Measurements from ENCODE around the gene NRIP3. TPM values are rescaled to one million over a fixed set of nuclear protein-coding genes. Genes with fewer than 3 reads are reported as not detected.
A peak's percentile ranks its signal among the peaks of the same experiment; 100 is the strongest.

NRIP3 gene
- total RNA-seq (1 to 10 TPM in 6 of 10 donors, under 1 TPM in 4; 0.32 to 1.9 (median 1.1) TPM), polyA plus RNA-seq (under 1 TPM in 1 of 2 donors, not detected in 1; 0.13 TPM)
- long read RNA-seq, donor 1 = 0 reads
- long read RNA-seq, donor 2, partial matches to known transcripts = 0 of 1 reads
- long read RNA-seq, donor 2, other reads (novel, unspliced or antisense) = 0 of 1 reads
- long read RNA-seq, donor 3, transcript NRIP3-201 (7 exons, 3,809 nt) = major isoform, 6 of 6 reads
- long read RNA-seq, donor 3, partial matches to known transcripts = 0 of 6 reads
- long read RNA-seq, donor 3, other reads (novel, unspliced or antisense) = 0 of 6 reads

DNA sequence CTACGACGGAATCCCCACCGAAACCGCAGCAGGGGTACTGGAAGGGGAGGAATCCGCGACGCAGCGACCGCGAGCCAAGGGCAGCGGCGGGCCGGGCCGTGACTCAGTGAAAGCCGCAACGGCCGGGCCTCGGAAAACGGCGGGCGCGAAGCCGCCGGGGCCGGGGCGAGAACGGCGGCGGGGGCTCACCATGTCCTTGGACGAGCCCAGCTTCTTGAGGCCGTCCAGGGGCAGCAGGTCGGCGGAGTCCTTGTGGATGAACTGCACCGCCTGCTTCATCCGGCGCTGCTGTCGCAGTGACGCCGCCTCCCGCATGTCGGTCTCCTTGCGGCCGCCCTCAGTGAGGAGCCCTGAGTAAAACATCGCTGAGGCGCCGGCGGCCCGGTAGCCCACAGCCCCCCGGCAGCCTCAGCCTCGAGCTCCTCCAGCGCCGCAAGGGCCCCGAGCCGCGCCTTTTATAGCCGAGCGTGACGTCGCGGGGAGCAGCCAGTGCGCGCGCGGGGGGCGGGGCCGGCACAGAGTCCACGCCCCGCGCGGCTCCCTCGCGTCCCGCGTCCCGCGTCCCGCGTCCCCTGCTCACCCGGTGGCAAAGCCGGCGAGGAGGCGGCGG, at the start of gene NRIP3:
NRIP3 (minus strand) TSS at position 429 of the 610 bp plus-strand sequence; CDS start at position 363, 66 bp downstream.
- H3K27ac ChIP-seq = no peak within 1 kb of the TSS
- H3K4me3 ChIP-seq = peak within 1 kb of the TSS; percentile 32 to 56 (median 54)
- H3K27me3 ChIP-seq = peaks cover 0 to 54% (median 31%) of the 10 kb centered on the region in 7 donors
- no peaks in the 10 kb centered on the region for H3K9me3 ChIP-seq
- WGBS, 2 donors = 1 to 3% methylated on average over 82 to 83 of the region's 83 CpGs
- ATAC-seq (peak; percentile 84 to 92 (median 86)), DNase-seq (peak; percentile 59 to 76)
- no peaks in the 10 kb centered on the region for H3K36me3 ChIP-seq
- peaks cover 7 to 27% (median 20%) of the 10 kb centered on the region in 9 donors for H3K4me1 ChIP-seq
- TF ChIP-seq, protein P1, sequence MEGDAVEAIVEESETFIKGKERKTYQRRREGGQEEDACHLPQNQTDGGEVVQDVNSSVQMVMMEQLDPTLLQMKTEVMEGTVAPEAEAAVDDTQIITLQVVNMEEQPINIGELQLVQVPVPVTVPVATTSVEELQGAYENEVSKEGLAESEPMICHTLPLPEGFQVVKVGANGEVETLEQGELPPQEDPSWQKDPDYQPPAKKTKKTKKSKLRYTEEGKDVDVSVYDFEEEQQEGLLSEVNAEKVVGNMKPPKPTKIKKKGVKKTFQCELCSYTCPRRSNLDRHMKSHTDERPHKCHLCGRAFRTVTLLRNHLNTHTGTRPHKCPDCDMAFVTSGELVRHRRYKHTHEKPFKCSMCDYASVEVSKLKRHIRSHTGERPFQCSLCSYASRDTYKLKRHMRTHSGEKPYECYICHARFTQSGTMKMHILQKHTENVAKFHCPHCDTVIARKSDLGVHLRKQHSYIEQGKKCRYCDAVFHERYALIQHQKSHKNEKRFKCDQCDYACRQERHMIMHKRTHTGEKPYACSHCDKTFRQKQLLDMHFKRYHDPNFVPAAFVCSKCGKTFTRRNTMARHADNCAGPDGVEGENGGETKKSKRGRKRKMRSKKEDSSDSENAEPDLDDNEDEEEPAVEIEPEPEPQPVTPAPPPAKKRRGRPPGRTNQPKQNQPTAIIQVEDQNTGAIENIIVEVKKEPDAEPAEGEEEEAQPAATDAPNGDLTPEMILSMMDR (IDR thresholded peaks at IDR 0.05) = no peak
- intact Hi-C loops (cut with DNase I) = no loop called here

DNA sequence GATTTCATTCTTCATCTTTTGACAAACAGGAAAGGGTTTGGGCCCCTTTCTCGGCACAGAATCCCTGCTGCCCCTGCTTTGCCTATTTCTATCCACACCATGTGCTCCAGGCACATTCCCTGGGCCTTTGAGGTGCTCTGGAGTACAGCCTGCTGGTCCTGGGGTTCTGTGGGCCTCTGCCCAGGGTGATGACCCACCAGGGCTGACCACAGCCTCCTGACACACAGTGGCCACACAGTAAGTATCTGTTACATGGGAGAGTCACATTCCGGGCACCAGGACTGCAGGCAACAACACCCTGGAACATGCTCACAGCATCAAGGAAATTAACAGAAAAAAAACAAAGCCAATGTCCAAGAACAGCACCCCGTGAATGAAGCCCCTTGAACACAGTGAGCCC, 48.5 kb upstream of the NRIP3 start:
- no peaks in the 10 kb centered on the region for H3K9me3 ChIP-seq
- H3K27ac ChIP-seq = no peak overlapping the region
- DNase-seq (no peak), ATAC-seq (no peak)
- WGBS, 2 donors = 84 to 94% methylated on average over 3 of the region's 3 CpGs
- peaks cover 0 to 28% (median 8%) of the 10 kb centered on the region in 9 donors for H3K4me1 ChIP-seq
- intact Hi-C loops (cut with DNase I) = no loop called here
- H3K4me3 ChIP-seq = no peak overlapping the region
- no peaks in the 10 kb centered on the region for H3K36me3 ChIP-seq
- TF ChIP-seq, protein P1 (IDR thresholded peaks at IDR 0.05) = no peak
- H3K27me3 ChIP-seq = no peaks in the 10 kb centered on the region

DNA sequence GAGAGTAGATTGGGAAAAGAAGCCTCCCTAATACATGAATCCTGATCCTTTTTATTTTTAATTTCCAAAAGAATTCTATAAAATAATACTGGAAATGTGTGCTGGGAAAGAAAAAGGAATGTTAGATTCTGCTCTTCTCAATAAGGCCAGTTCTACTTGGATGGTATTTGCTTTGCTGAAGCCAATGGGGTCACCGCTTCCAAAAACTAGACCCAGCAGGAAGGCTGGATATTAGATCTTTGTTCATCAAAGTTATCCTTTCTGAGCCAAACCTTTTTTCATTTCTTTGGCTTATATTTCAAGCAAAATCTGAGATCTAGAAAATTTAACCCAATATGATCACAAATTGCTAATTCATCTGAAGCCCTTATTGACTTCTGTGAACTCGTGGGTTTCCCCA, 46.2 kb upstream of the NRIP3 start:
- DNase-seq (no peak), ATAC-seq (no peak)
- Histone ChIP-seq H3K36me3 (no peaks in the 10 kb centered on the region), H3K27ac (no peak overlapping the region), H3K9me3 (no peaks in the 10 kb centered on the region), H3K4me3 (no peak overlapping the region), H3K27me3 (no peaks in the 10 kb centered on the region), H3K4me1 (peaks cover 0 to 28% (median 8%) of the 10 kb centered on the region in 9 donors)
- intact Hi-C loops (cut with DNase I) = no loop called here
- 93 to 96% methylated on average over 2 of the region's 2 CpGs for WGBS, 2 donors
- TF ChIP-seq, protein P1 (IDR thresholded peaks at IDR 0.05) = no peak

DNA sequence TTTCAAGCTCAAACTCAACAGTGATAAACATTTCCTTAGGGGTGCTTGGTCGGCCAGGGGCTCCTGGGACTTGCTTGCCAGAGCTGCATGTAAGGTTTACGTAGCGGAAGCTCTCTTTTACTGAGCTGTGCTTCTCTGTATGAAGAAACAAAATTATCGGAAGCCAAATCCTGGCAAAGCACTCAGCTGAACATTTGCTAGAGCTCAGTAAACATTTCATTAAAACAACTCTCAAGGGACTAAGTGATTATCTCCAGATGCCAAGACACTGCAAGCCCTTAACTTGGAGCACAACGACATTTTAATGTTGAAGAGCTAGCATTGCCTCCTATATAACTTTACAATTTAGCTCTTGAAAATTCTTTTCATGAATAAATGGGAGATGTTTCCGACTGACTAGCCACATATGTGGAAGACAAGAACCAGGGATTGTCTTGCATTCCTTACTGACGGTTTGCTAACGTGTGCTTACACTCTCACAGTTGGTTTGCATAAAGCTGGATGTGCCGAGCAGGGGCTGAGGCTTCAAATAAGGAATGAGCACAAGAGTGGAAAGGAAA, 44.2 kb upstream of the NRIP3 start:
- peak in 7 of 8 donors; percentile 44 to 74 (median 70) for ATAC-seq
- intact Hi-C loops (cut with DNase I) = no loop called here
- Histone ChIP-seq H3K4me1 (peaks cover 0 to 28% (median 8%) of the 10 kb centered on the region in 9 donors), H3K9me3 (no peaks in the 10 kb centered on the region), H3K36me3 (no peaks in the 10 kb centered on the region), H3K4me3 (peak overlapping the region in 3 of 10 donors; percentile 10 to 18 (median 10)), H3K27ac (peak overlapping the region in 6 of 10 donors; percentile 12 to 53 (median 47)), H3K27me3 (no peaks in the 10 kb centered on the region)
- TF ChIP-seq, protein P1 (IDR thresholded peaks at IDR 0.05) = no peak
- WGBS, 2 donors = 37 to 43% methylated on average over 9 of the region's 9 CpGs
- DNase-seq = peak in 1 of 2 donors; percentile 48
